NCI-H1092 (cell line): ENCODE results near the gene PTPRD.

Experiments
- DNase-seq: peaks from one replicate; lab custom pipeline; 2025; lab: John Stamatoyannopoulos, UW

The PTPRD gene

DNA sequence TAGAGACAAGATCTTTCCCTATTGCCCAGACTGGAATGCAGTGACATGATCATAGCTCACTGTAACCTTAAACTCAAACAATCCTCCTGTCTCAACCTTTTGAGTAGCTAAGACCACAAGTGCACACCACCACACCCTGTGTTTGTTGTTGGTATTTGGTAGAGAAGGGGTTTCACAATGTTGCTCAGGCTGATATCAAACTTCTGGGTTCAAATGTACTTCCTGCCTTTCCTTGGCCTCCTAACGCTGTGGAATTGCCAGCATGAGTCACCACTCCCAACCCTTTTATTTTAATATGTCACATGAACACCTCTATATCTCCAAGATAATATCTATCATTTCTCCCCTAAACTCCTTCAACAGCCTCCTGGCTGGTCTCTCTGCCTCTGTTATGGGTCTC, 719.0 kb downstream of the PTPRD start:
- no peak for DNase-seq

DNA sequence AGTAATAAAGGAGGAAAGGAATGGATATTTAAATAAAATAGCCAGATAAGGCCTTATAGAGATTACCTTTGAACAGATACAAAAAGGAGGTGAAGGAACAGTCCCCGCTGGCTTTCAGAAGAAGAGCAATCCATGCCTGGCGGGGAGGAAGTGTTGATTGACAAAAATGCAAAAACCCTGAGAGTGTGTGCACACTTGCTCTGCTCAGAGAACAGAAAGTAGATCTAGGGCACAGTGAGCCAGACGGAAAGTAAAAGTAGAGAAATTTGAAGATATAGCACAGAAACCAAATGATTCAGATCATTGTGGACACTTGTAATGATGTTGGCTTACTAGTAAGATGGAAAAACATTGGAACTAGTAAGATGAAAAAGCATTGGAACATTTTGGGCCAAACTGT, 720.6 kb downstream of the PTPRD start:
- no peak for DNase-seq

DNA sequence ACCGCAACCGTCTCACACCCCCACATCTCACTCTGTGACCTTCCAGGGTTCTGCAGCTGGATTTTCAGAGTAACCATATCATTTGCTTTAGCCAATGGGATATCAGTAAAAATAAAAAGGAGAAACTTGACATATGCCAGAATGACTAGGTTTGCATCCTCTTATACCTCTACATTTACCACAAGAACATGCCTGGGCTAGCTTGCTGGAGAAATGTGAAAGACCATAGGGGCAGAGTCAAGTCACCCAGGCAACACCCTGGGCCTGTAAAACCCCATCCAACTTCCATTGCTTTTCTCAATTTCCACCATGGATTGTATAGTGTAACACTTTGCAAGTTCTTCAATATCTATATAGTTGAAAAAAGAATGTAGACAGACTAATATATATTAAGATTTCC, 731.1 kb downstream of the PTPRD start:
- no peak for DNase-seq

DNA sequence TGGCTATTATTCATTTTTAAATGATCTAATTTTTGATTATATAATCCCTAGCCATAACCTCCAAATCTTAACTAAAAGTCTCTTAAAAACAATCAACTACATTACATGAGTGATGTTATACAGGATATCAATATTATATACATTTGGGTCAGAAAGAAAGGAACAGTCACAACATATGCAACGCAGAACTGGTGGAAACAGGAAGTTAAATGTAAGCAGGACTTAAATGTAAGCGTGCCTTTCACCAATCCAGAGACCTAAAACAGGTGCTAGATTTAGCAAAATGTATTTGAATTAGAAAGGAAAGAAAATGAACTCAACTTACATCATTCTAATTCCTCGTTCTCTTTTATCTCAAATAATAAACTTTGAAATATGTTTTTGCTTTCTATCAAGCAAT, 738.5 kb downstream of the PTPRD start:
- no peak for DNase-seq

DNA sequence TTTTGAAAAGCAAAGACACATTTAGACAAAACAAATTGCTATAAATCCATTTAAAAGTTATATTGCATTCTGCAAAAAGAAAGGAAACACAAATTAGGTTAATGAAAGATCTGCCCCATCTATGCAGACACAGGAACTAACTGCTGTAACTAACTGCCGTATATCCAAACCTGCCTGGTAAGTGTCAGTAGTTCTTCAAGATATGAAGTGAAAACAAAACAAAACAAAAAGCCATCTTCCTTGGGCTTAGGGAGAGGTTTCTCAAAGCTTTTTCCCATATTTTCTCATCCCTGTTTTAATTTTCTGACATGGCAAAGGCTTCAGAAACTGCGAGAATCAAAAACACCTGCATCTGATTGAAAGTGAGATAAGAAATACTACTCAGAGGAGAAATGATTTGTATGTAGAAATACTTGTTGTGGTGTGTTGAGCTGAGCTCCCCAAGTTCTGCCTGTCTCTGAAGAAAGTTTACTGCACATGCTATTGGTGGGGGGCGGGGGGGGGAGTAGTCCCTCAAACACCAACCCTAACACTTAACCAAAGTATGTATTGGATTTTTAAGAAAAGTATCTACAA, 750.5 kb downstream of the PTPRD start:
- no peak for DNase-seq

DNA sequence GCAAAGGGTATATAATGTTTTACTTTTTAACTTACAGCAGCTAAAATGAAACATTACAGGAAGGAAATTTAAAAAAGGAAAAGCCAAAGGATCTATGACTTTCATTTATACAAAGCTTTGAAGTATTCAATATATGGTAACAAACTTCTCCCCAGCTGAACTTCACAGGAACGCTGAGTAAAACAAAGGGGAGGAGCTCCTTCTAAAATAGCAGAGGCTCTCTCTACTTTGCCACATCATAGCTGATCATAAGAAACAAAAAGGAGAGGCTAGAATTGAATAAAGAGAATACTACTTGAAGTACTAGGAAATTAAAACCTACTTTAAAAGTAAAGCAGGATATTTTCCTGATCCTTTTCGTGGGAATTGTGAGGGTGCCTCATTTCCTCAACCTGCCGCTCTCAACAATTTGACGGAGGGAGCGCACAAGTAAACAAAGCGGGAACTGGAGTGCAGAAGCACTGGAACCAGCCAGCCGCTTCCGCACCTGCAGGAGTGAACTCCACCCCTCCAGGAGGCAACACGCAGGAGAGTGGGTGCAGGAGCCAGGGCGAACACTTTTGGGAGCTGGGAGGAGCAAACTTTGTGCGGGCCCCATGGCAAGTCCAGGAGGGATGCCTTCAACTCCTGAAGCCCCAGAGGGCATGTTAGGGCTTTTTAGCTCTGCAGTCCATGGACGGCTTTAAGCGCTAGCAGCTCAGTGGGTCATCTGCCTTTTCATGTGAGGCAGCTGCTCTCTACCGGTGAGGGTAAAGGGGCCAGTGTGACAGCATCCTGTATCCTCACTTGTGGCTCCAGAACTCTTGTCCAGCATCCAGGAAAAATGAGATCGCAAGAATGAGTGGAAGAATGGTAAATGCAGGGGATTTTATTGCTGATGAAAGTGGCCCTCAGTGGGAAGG, 757.4 kb downstream of the PTPRD start:
- DNase-seq: no peak

DNA sequence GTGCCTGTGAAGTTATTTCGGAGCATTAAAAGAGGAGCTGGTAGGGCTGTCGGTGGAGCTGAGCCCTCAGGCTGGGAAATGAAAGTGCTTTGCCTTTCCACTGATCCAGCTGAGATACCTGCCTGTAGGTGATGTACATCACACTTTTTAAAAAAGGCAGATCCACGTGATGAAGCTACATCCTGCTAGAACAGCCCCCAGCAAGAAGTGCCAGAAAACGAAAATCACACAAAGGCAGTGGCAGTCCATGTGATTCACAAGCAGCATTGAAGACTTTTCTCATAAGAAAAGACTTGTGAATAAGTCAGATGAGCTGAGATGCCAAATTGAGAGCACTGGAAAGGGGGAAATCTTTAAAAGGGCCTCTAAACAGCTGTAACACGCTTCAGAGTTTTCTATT, 765.1 kb downstream of the PTPRD start:
- no peak for DNase-seq

DNA sequence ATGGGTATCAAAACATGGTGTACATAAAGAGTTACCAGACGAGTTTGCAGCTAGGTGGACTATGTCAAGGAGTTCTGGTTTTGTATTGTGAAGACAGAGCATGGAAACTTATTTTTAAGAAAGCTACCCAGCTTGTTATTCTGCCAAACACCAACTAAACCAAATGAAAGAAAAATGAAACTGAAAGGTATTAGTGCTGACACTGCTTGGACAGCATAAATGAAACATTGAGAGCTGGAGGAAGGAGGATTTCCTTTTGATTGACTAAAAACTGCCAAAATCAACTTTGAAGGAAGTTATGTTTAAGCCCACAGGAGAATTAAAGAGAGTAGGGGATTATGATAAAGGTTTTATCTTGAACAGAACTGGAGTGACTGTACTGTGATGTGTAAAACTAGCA, 766.2 kb downstream of the PTPRD start:
- no peak for DNase-seq

DNA sequence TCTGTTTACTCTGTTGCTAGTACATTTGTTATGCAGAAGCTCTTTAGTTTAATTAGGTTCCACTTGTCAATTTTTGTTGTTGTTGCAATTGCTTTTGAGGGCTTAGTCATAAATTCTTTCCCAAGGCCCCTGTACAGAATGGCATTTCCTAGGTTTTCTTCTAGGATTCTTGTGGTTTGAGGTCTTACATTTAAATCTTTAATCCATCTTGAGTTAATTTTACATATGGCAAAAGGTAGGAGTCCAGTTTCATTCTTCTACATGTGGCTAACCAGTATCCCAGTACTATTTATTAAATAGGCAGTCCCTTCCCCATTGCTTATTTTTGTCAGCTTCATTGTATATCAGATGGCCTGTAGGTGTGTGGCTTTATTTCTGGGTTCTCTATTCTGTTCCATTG, 792.4 kb downstream of the PTPRD start:
- no peak for DNase-seq

DNA sequence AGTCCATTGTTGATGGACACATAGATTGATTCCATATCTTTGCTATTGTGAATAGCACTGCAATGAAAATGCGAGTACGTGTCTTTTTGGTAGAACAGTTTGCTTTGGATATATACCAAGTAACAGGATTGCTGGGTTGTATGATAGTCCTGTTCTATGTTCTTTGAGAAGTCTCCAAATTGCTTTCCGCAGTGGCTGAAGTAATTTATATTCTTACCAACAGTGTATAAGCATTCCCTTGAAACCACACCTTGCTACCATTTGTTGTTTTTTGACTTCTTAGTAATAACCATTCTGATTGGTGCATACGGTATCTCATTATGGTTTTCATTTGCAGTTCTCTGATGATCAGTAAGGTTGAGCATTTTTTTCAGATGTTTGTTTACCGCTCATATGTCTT, 792.9 kb downstream of the PTPRD start:
- DNase-seq: no peak

DNA sequence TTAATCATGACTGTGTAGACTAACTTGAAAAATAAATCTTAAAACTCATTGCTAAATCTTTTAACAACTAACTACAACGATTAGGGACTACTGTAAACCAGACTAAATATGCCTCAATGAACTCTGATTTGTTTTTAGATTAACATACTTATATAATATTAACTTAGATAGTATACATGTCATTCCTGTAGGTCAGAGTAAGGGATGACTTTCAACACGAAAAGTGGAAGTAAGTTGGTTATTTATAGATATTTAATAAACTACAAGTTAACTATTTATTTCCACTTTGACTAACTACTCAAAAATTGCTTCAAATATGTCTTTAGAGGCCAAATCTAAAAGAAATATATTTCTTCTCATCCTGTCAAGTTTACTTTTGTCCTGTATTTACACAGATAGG, 795.6 kb downstream of the PTPRD start:
- no peak for DNase-seq

DNA sequence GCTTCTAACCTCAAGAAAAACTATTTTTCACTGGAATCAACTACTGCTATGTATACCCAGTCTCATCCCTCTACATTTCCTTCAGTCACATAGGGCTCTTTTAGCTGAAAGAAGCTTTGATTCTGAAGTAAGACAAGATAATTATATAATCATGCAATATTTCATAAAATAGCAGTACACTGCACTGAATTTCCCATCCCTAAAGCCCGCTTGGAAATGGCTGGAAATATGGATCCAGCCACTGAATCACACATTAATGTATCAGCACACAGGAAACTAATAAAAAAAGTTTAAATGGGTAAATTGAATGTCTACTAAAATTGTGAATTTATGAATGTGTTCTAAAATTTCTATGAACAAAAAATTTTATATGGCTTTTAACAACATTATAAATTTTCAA, 808.7 kb downstream of the PTPRD start:
- DNase-seq: no peak

DNA sequence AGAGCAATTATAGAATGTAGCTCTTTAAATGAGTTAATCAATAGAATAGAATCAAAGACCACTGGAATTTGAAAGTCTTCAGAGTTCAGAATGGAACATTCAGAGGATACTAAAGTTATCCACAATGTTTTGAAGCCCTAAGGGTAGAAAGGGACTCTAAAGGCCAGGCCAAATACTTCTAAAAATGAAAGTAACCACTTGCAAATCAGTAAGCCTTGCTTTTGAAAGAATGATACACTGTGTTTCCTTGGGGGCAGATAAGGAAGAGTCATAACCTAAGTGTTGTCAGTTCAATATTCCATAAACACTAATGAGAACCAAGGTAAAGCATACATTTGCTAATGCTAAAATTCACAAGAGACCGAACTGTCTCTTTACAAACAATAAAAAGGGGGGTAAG, 813.5 kb downstream of the PTPRD start:
- DNase-seq: no peak

DNA sequence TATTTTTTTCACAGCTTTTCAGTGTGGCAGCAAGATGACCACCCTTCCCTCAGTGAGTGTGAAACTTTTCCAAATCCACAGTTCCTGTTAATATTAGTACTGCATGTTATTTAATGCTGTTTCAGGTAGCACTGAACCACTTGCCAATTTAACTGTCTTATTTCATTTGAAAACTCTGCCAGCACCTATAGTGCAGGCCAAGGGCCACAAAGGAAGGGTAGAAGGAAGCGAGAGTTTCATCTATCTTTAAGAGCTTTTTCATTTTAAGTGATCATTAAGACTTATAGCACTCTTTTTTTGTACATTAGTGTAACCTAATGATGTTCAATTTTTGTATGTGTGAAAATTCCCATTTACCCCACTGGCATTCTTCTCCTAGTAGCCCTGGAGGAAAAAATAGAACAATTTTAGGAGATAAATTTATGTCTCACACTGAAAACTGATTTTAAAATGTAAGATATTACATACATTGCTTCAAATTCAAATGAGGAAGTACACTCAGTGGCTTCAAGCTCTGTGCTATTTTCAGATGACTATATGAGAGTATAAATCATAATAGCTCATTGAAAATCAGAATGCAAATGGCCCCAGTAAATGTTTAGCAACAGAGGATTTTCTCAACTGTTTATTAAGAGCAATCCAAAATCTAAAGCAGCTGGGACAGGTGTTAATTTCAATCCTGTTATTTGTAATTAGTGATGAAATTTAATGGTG, 820.5 kb downstream of the PTPRD start:
- no peak for DNase-seq

DNA sequence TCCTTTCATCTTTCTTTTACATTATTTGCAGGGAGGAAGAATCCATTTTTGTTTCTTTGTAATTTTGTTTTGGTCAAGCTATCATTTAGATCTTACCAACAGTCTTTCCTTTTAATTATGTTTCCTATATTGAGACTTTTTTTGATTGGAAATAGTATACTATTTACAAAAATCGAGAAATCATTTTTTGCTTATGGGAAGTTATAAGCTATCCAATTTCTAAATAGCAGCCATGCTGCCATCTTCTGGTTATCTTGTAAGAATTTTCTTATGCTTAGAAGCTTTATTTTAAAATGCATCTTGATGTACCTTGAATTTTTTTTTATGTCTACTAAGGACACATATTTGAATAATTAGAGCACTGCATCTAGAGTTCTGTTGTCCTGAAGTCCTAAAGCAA, 821.2 kb downstream of the PTPRD start:
- DNase-seq: no peak

DNA sequence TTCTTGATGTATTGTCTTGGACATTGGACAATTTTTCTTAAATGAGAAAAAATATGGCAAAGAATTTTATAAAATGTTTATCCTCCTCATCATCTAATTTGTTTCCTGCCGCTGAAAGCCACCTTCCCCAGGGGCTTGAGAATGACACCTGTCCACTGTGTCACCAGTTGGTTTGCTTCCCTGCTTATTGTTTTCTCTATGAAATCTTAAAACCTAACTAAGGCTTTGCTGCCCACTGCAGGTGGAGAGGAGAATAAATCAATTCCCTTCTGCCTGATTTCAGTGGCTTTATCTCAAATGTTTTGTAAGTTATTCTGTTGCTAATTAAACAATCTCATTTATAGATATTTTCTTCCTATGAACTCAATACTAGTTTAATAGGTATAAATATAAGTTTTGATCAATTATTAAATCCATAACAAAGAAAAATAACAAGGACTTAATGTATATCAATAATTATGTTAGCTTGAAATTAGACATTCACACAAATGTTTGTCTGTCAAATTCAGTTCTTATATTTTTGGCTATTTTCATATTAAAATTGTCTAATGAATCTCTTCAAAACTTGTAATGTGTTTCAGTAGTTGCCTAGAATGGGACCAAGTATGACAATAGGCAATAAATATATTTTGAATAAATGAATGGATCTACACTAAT, 822.5 kb downstream of the PTPRD start:
- DNase-seq: peak; percentile 80

DNA sequence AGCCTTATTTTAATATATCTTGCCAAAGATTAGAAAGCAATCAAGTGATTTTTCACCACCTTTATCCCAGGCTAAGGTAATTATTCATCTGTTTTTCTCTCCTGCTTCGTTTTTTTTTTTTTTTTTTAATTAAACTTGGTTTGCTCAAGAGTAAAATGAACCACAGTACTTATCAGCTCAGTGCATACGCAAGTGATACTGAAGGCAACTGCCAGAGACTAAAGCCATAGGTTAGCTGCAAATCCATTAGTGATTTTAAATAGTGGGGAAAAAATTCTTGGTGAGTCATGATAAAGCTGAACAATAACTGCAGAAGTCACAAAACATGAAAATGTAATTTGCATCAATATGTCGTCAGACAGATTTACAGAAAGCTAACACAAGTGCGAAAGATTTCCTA, 829.1 kb downstream of the PTPRD start:
- no peak for DNase-seq

DNA sequence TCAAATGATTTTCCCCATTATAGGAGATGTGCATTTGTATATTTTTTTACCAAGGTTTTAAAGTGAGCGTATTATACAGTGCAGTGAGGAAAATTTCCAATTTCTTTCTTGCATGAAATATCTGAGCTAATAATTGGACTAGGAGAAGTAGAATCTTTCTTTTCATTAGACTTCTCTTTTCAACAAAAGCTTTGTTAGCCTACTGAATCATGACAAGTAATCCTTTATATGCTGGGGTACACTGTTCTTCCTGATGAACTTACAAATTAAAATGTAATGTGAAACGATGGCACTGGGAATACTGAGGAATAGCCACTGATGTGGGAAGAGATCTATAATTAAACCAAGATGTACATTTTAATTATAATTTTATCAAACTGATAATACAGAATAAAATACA, 829.6 kb downstream of the PTPRD start:
- DNase-seq: no peak

DNA sequence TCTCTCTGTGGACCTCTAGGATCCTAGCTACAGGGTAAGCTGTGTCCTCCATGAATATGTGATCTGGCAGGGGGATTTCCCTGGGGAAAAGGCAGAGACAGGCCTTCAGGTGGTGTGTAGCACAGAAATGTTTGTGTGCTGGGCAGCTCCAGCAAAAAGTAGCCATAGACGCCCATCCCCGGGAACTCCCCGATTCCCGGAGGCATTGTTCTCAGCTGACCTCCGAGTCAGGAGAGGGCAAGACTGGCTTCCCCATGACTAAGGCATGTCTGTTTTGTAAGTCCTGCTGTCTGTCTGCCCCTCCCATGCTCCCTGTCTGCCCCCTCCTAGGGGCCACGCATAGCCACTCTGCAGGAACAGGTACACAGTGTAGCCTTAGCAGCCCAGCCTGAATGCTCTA, 834.5 kb downstream of the PTPRD start:
- DNase-seq: no peak

DNA sequence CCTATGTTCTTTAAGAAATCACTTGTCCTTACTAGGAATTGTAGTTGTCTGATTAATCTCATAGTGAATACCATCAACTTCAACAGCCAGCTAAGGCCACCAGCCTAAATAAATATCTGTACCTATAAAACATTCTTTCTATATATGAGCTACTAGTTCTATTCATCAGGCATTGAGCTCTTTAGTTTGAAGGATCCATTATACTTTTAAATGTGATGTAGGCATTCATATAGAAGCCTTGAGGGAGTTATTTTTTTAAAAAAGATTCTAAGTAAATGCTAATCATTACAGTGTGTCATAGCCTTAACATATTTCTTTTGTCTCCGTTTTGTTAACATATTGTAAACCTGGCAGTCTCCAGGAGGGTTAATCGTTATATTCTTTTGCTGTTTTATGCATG, 838.3 kb downstream of the PTPRD start:
- DNase-seq: no peak

DNA sequence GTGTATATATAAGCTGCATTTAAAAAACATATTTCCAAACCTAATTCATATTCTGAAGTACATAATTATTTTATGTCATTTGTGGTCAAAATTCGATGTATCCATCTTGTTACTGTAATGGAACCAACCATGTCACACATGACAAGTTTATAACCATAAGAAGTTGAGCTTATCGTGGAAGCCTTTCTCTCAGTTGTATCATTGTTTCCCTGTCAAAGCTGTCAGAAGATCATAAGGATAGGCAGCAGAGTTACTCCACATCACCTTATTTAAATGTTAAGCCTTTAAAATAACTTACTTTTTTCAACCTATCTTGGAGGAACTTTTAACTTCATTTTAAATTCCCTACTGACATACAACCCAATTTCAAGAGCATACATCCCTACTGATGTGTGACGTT, 841.5 kb downstream of the PTPRD start:
- DNase-seq: no peak

DNA sequence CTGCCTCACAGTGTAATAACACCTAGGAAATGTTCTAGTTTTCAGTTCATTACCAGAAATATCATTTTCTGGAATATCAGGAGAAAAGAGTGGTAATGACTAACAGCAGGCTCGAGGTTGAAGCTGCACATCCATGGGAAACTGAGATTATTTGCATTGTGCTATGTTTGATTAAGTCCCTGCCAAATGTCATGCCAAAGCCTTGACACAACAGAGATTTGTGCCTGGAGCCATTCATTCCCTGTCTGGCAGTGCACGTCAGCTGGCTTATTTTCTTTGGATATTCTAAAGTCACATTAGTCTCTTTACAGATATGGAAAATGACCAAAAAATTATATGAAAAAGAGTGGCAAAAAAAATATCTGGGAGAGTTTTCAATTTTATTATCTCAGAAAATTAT, 848.0 kb downstream of the PTPRD start:
- no peak for DNase-seq

DNA sequence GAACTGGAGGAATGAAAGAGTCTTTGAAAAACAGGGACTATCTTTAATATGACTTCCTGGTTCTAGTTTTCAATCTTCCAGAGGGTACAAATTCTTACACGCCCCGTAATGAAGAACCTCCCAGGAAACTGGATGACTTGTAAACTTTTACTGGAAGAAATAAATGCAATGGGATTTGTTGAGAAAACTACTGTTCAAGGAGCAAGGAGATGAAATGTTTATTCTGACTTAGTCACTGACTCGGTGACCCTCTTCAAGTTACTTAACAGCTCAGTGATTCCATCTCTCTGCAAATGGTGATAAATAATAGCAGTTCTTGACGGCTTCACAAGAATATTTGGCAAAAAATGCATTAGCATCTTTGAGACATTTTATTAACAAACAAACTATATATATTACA, 858.6 kb downstream of the PTPRD start:
- no peak for DNase-seq
